Lower leg skin (tissue), 4 donors: ENCODE results near the gene ALG11. TPM values are rescaled to one million over a fixed set of nuclear protein-coding genes. Genes with fewer than 3 reads are reported as not detected.

Experiments used
- DNase-seq, 2 donors: peaks; one replicate each; pipeline ENCODE4 v3.0.0-alpha.2; 2019; ENCODE audit warnings: low spot score in 2 of 2
- H3K4me3 ChIP-seq: fragments of 200-600 bp; sonication (generic); 2 replicates; pipeline ENCODE4 v1.5.1; 2017; ENCODE audit warnings: mild to moderate bottlenecking, low read depth; ENCODE audit not compliant: poor library complexity, severe bottlenecking
- POLR2A ChIP-seq, 2 donors: fragments of 450-650 bp; IDR thresholded peaks; one replicate each; pipeline ENCODE4 v1.6.1; 2016 to 2017; ENCODE audit warnings: antibody characterized with exemption in 2 of 2, mild to moderate bottlenecking in 1 of 2, moderate library complexity in 1 of 2
- WGBS, 2 donors: methylation state at CpG; one replicate each; pipeline ENCODE4 v1.1.5; 2018; 5-methylcytosine and 5-hydroxymethylcytosine counted together
- intact Hi-C: fragments of 100-400 bp; cut with DNase I; formaldehyde crosslinking; loops from one replicate; pipeline ENCODE4 v1.15.0; 2023; ENCODE audit warnings: low total_unique reads
- total RNA-seq, 4 donors: library from RNA; depleted of rRNA; stranded (reverse); fragments of >200 nt; gene quantifications; one replicate each; pipeline ENCODE4 v1.1.0, GENCODE V29; 2016
- TF ChIP-seq, protein P1 (sequence below), 3 donors: fragments of 450-650 bp; IDR thresholded peaks; one replicate each; pipeline ENCODE4 v1.5.1; 2016; ENCODE audit warnings: antibody characterized with exemption in 3 of 3, mild to moderate bottlenecking in 3 of 3, moderate library complexity in 2 of 3

Gene ALG11
- 10 to 100 TPM in 3 of 4 donors, 1 to 10 TPM in 1; 8.2 to 27.9 (median 16.2) TPM for total RNA-seq

GRCh38 chr13:52011632-52012511 is at the start of gene ALG11:
Gene ALG11, plus strand, starts transcription at chr13:52012398. Its CDS starts 21 bp downstream, at chr13:52012419.
- peak; percentile 99 to 100 for DNase-seq
- peak within 1 kb of the TSS; percentile 80 for H3K4me3 ChIP-seq
- intact Hi-C loops: no loop called here
- WGBS, 2 donors: 0% methylated on average over 38 to 74 of the region's 82 CpGs
- TF ChIP-seq, protein P1, sequence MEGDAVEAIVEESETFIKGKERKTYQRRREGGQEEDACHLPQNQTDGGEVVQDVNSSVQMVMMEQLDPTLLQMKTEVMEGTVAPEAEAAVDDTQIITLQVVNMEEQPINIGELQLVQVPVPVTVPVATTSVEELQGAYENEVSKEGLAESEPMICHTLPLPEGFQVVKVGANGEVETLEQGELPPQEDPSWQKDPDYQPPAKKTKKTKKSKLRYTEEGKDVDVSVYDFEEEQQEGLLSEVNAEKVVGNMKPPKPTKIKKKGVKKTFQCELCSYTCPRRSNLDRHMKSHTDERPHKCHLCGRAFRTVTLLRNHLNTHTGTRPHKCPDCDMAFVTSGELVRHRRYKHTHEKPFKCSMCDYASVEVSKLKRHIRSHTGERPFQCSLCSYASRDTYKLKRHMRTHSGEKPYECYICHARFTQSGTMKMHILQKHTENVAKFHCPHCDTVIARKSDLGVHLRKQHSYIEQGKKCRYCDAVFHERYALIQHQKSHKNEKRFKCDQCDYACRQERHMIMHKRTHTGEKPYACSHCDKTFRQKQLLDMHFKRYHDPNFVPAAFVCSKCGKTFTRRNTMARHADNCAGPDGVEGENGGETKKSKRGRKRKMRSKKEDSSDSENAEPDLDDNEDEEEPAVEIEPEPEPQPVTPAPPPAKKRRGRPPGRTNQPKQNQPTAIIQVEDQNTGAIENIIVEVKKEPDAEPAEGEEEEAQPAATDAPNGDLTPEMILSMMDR (IDR thresholded peaks at IDR 0.05): no peak
- peak in 1 of 2 donors; percentile 7 for TF ChIP-seq POLR2A (IDR thresholded peaks at IDR 0.05)

DNA sequence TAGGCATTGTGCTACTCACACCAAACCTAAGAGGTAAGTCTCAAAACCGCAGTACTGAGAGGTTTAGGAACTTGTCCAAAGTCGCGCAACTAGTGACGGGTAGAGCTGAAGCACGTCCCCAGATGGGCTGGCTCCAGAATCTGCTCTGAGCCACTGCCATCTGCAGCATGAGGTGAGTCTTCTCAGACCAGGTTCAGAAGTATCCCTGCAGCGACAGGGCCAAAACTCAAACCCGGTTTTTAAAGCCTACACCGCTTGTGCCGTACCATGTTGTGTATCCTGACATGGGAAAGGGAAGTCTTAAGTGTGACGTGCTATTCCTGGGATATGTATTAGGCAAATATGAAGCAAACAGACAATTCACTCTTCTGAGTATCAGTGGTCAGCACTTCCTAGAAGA is 46.0 kb upstream of the ALG11 start:
- no peak for DNase-seq
- no peak overlapping the region for H3K4me3 ChIP-seq
- intact Hi-C loops: no loop called here
- WGBS, 2 donors: 93 to 94% methylated on average over 10 of the region's 10 CpGs
- TF ChIP-seq POLR2A (IDR thresholded peaks at IDR 0.05): no peak
- TF ChIP-seq, protein P1 (IDR thresholded peaks at IDR 0.05): no peak

- TF ChIP-seq, protein P1 (IDR thresholded peaks at IDR 0.05): no peak
- no peak for TF ChIP-seq POLR2A (IDR thresholded peaks at IDR 0.05)
- intact Hi-C loops: no loop called here
- H3K4me3 ChIP-seq: no peak overlapping the region
- WGBS, 2 donors: 80 to 87% methylated on average over 8 of the region's 8 CpGs
- DNase-seq: no peak
Observed at GRCh38 chr13:51967482-51968446, 44.4 kb upstream of the ALG11 start.

DNA sequence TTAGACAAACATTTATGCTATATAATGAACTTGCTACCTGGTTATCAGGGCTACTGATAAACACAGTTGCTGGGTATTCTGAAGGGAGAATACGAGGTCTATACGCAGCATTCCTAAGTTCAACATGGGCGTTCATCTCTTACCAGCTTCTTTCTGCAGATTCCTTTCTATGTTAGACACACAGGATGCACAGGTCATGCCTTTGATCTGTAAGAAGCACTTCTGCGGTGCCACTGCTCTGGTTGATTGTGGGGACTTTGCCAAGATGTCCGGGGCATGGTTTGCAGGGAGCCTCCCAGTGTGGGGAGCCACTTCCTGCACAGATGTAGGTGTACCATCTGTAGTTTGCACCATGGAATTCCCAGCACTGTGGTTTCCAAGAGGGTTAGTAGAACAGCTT is 41.8 kb upstream of the ALG11 start:
- no peak for DNase-seq
- intact Hi-C loops: no loop called here
- WGBS, 2 donors: 71 to 77% methylated on average over 5 of the region's 5 CpGs
- no peak overlapping the region for H3K4me3 ChIP-seq
- TF ChIP-seq, protein P1 (IDR thresholded peaks at IDR 0.05): no peak
- TF ChIP-seq POLR2A (IDR thresholded peaks at IDR 0.05): no peak

DNA sequence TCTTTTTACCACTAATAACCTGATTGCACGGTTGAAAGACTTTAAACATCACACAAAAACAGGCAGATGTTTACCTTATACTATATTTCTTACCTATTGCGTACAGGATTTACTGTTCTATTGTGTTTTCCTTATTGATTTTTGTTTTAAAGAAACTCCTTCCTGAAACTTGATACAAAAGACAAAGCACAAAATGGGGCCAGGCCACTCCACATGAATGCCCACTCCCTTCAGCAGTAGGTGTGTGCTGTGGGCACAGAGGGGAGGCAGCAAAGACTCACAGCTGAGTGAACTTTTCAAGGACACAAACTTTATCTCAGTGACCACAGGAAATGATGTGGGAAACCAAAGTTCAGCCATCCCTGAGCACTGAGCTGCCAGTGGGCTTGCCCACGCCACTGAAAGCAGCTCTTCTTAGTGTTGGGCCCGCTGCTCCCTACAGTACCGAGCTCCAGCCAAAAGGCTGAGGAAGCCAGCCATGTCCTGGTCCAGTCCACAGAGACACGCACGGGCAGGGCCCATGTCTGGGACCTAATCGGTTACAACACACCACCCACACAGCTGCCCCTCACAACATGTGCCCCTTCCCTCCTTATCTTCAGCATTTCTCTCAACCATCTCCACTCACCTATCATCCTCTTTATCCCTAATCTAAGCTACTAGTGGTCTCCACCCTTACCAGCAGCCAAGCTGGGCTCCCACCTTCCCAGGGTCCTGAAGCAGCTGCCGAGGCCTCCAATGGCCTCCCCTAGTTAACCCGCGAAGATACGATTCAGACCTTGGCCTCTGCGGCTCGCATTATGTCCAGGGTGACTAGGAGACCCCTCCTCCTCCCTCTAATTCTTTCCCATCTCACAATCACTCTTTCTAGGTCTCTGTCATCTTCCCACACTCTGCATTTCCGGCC is 40.4 kb upstream of the ALG11 start:
- DNase-seq: no peak

More for the DNA sequence above, 40.4 kb upstream of the ALG11 start:
- H3K4me3 ChIP-seq: no peak overlapping the region
- TF ChIP-seq, protein P1 (IDR thresholded peaks at IDR 0.05): no peak
- no peak for TF ChIP-seq POLR2A (IDR thresholded peaks at IDR 0.05)
- WGBS, 2 donors: 95 to 96% methylated on average over 15 of the region's 15 CpGs
- intact Hi-C loops: no loop called here
